OCI-LY7 (cell line): ENCODE measurements around the gene NUDT22. TPM values are rescaled to one million over a fixed set of nuclear protein-coding genes. Genes with fewer than 3 reads are reported as not detected.

Experiments
- BruUV-seq: library from RNA; stranded (reverse); fragments of 400-500 nt; replicated peaks from 2 replicates; lab custom pipeline; 2021; lab: Mats Ljungman, UMichigan
- CTCF ChIA-PET: fragments of 300-600 bp; sonication (Branson Sonifier 250); formaldehyde crosslinking; loops from one replicate; lab custom pipeline; 2022; ENCODE audit warnings: antibody characterized with exemption; ENCODE audit not compliant: unreplicated experiment; lab: Charles Lee
- POLR2A ChIA-PET: fragments of 300-600 bp; sonication (Branson Sonifier 250); formaldehyde crosslinking; loops from one replicate; lab custom pipeline; 2022; ENCODE audit warnings: antibody characterized with exemption; lab: Charles Lee
- DNase-seq: peaks from one replicate; pipeline ENCODE4 v3.0.0-alpha.2; 2015; ENCODE audit warnings: low spot score
- H2AFZ ChIP-seq: fragments of 200-600 bp; sonication (generic), shearing (Covaris generic); 2 replicates; pipeline ENCODE4 v1.6.1; 2014; ENCODE audit warnings: mild to moderate bottlenecking, antibody characterized with exemption, low read length, moderate library complexity
- H3K27ac ChIP-seq: fragments of 200-600 bp; sonication (generic); 2 replicates; pipeline ENCODE4 v1.5.1; 2014; ENCODE audit warnings: mixed run types, low read depth, mild to moderate bottlenecking, moderate library complexity, low read length, inconsistent platforms; ENCODE audit not compliant: poor library complexity, severe bottlenecking
- H3K36me3 ChIP-seq: fragments of 200-600 bp; sonication (generic); 2 replicates; pipeline ENCODE4 v1.6.1; 2014; ENCODE audit warnings: mild to moderate bottlenecking, antibody characterized with exemption, low read length, moderate library complexity, mixed read lengths; ENCODE audit not compliant: insufficient read depth
- H3K4me1 ChIP-seq: fragments of 200-600 bp; sonication (generic); 2 replicates; pipeline ENCODE4 v1.5.1; 2014; ENCODE audit warnings: mild to moderate bottlenecking, low read length; ENCODE audit not compliant: insufficient read depth, poor library complexity, severe bottlenecking
- H3K4me2 ChIP-seq: fragments of 200-600 bp; sonication (generic); 2 replicates; pipeline ENCODE4 v1.6.1; 2014; ENCODE audit warnings: mild to moderate bottlenecking, low read length
- H3K4me3 ChIP-seq: fragments of 200-600 bp; sonication (generic); 2 replicates; pipeline ENCODE4 v1.5.1; 2014; ENCODE audit warnings: mild to moderate bottlenecking, low read depth, low read length; ENCODE audit not compliant: poor library complexity, severe bottlenecking
- H3K79me2 ChIP-seq: fragments of 200-600 bp; sonication (generic); 2 replicates; pipeline ENCODE4 v1.6.1; 2016; ENCODE audit warnings: low read depth, mild to moderate bottlenecking, low read length, moderate library complexity, mixed read lengths; ENCODE audit not compliant: insufficient read depth
- H3K9me2 ChIP-seq: fragments of 200-600 bp; sonication (generic); 2 replicates; pipeline ENCODE4 v1.6.1; 2016; ENCODE audit warnings: mild to moderate bottlenecking, low read length, mixed read lengths; ENCODE audit not compliant: insufficient read depth
- H3K9me3 ChIP-seq: fragments of 200-600 bp; sonication (generic); 2 replicates; pipeline ENCODE4 v1.6.1; 2014; ENCODE audit warnings: mild to moderate bottlenecking, mixed run types, low read length, mixed read lengths
- H4K20me1 ChIP-seq: fragments of 200-600 bp; sonication (generic); 2 replicates; pipeline ENCODE4 v1.6.1; 2014; ENCODE audit warnings: mild to moderate bottlenecking, antibody characterized with exemption, low read length, moderate library complexity, mixed read lengths; ENCODE audit not compliant: insufficient read depth
- EZH2phosphoT487 ChIP-seq: fragments of 200-600 bp; sonication (generic); IDR thresholded peaks from 2 replicates; pipeline ENCODE4 v1.6.1; 2018; ENCODE audit warnings: low read depth, borderline replicate concordance, mild to moderate bottlenecking, mixed run types, antibody characterized with exemption, low read length, moderate library complexity, mixed read lengths
- intact Hi-C: fragments of 100-400 bp; cut with micrococcal nuclease; formaldehyde crosslinking; loops from one replicate; pipeline ENCODE4 v1.10.0; 2022; ENCODE audit not compliant: unreplicated experiment
- total RNA-seq, 2 experiments: library from RNA; depleted of rRNA in 1 of 2; stranded (reverse); fragments of >200 nt in 1 of 2; shearing (Covaris generic) in 1 of 2; gene quantifications; 2 replicates each; pipeline ENCODE4 v1.2.3, GENCODE V29; 2014 to 2022
- TF ChIP-seq, protein P1 (sequence below): fragments of 200-600 bp; sonication (generic); conservative IDR thresholded peaks from 2 replicates; pipeline ENCODE4 v1.5.1; 2014; ENCODE audit warnings: mild to moderate bottlenecking, antibody characterized with exemption, low read length, moderate library complexity, mixed read lengths

The NUDT22 gene
- total RNA-seq, 2 experiments from 2014 or later: 81.4 to 98.4 TPM

DNA sequence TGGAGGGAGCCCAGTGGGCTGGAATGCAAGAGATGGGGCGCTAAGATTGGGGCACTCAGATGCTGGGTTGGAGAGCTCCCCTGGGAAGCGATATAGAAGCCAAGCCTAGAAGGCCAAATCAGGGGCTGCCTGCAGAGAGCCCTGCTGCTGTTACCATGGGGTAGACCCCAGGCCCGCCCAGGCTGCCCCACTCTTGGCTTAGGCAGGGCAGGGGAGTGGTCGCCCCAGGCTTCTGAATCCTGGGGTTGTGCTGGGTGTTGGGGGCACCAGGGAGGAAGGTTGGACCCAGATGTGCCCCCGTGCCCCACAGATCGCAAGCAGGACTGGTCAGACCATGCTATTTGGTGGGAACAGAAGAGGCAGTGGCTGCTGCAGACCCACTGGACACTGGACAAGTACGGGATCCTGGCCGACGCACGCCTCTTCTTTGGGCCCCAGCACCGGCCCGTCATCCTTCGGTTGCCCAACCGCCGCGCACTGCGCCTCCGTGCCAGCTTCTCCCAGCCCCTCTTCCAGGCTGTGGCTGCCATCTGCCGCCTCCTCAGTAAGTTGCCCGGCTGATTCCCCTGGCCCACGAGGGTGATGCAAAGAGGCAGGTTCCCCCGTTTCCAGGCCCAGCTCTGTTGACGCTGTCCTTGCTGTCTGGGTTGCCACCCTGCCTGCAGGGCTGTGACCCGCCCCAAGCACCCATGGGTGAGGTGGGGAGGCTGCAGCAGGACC lies 15.6 kb upstream of the NUDT22 start:
- H3K79me2 ChIP-seq: peaks cover 17% of the 10 kb centered on the region; the same call in 1 of the 2 replicates
- no peaks in the 10 kb centered on the region for H4K20me1 ChIP-seq
- H3K4me1 ChIP-seq: peaks cover 25% of the 10 kb centered on the region
- H3K9me3 ChIP-seq: no peaks in the 10 kb centered on the region
- no peak overlapping the region for H3K4me2 ChIP-seq
- H2AFZ ChIP-seq: no peak overlapping the region
- ChIA-PET POLR2A (no interaction called here), CTCF (interaction anchor here (0.6 kb wide), 1 partner anchor 91 kb away, joined by 6 read pairs; no protein-coding TSS in a partner anchor)
- no peaks in the 10 kb centered on the region for H3K9me2 ChIP-seq
- no peak overlapping the region for H3K27ac ChIP-seq
- no peak overlapping the region for H3K4me3 ChIP-seq
- TF ChIP-seq, protein P1, sequence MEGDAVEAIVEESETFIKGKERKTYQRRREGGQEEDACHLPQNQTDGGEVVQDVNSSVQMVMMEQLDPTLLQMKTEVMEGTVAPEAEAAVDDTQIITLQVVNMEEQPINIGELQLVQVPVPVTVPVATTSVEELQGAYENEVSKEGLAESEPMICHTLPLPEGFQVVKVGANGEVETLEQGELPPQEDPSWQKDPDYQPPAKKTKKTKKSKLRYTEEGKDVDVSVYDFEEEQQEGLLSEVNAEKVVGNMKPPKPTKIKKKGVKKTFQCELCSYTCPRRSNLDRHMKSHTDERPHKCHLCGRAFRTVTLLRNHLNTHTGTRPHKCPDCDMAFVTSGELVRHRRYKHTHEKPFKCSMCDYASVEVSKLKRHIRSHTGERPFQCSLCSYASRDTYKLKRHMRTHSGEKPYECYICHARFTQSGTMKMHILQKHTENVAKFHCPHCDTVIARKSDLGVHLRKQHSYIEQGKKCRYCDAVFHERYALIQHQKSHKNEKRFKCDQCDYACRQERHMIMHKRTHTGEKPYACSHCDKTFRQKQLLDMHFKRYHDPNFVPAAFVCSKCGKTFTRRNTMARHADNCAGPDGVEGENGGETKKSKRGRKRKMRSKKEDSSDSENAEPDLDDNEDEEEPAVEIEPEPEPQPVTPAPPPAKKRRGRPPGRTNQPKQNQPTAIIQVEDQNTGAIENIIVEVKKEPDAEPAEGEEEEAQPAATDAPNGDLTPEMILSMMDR: no peak
- no peak for TF ChIP-seq EZH2phosphoT487
- intact Hi-C loops: no loop called here
- BruUV-seq: no TSS peak
- H3K36me3 ChIP-seq: peaks cover 83% of the 10 kb centered on the region
- no peak for DNase-seq

DNA sequence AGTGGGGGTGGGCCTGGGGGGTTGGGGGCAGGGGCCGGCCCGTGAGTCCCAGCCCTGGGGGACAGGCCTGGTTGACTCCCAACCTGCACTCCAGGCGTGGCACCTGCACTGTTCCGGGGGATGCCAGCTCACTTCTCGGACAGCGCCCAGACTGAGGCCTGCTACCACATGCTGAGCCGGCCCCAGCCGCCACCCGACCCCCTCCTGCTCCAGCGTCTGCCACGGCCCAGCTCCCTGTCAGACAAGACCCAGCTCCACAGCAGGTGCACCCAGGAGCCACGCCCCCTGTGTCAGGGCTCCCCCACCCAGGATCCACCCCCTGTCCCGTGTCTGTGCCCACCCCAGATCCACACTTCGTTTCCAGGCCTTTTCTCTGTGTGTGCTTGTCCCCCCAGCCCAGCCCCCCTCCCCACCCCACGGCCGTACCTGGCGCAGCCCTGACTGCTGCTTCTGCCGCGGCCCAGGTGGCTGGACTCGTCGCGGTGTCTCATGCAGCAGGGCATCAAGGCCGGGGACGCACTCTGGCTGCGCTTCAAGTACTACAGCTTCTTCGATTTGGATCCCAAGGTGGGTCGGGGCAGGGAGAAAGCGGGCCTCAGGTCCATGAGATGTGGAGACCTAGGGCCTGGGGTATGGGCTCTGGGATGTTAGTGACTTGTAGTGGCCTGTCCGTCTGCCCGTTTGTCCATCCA lies 14.7 kb upstream of the NUDT22 start:
- H4K20me1 ChIP-seq: no peaks in the 10 kb centered on the region
- ChIA-PET POLR2A (no interaction called here), CTCF (interaction anchor here (0.6 kb wide), 1 partner anchor 90 kb away, joined by 6 read pairs; no protein-coding TSS in a partner anchor)
- intact Hi-C loops: no loop called here
- H3K4me2 ChIP-seq: no peak overlapping the region
- DNase-seq: no peak
- no peaks in the 10 kb centered on the region for H3K9me3 ChIP-seq
- H3K27ac ChIP-seq: no peak overlapping the region
- TF ChIP-seq, protein P1: no peak
- TF ChIP-seq EZH2phosphoT487: no peak
- peaks cover 16% of the 10 kb centered on the region for H3K4me1 ChIP-seq
- peaks cover 83% of the 10 kb centered on the region for H3K36me3 ChIP-seq
- H2AFZ ChIP-seq: no peak overlapping the region
- no peak overlapping the region for H3K4me3 ChIP-seq
- no TSS peak for BruUV-seq
- no peaks in the 10 kb centered on the region for H3K9me2 ChIP-seq
- H3K79me2 ChIP-seq: peaks cover 13% of the 10 kb centered on the region; the same call in 1 of the 2 replicates
